GM13977 (cell line): Measurements from ENCODE around the gene LDLRAD2.

Source experiments
- DNase-seq: peaks from one replicate; pipeline ENCODE4 v3.0.0; 2012; ENCODE audit warnings: low spot score
- in situ Hi-C: fragments of 300-500 bp; cut with MboI; formaldehyde crosslinking; loops from one replicate; pipeline ENCODE4 v1.12.0; 2022; ENCODE audit warnings: low sequenced_read_pairs, low pct_unique_long_range_greater_than_20kb, mixed read lengths, inconsistent platforms; ENCODE audit not compliant: unreplicated experiment
- TF ChIP-seq, protein P1 (sequence below): IDR thresholded peaks from 2 replicates; pipeline ENCODE4 v1.5.1; 2012; ENCODE audit warnings: mild to moderate bottlenecking, control low read depth; ENCODE audit not compliant: insufficient read depth; ENCODE audit errors: extremely low read depth, missing control alignments

The LDLRAD2 gene

DNA sequence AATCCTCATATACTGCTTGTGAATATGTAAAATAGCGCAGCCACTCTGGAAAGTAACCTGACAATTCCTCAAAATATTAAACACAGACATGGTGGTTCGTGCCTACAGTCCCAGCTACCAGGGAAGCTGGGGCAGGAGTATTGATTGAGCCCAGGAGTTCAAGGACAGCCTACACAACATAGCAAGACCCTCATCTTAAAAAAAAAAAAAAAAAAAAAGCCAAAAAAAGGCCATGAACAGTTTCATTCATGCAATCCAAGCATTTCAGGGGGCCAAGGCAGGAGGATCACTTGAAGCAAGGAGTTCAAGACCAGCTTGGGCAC is 33.7 kb upstream of the LDLRAD2 start:
- TF ChIP-seq, protein P1, sequence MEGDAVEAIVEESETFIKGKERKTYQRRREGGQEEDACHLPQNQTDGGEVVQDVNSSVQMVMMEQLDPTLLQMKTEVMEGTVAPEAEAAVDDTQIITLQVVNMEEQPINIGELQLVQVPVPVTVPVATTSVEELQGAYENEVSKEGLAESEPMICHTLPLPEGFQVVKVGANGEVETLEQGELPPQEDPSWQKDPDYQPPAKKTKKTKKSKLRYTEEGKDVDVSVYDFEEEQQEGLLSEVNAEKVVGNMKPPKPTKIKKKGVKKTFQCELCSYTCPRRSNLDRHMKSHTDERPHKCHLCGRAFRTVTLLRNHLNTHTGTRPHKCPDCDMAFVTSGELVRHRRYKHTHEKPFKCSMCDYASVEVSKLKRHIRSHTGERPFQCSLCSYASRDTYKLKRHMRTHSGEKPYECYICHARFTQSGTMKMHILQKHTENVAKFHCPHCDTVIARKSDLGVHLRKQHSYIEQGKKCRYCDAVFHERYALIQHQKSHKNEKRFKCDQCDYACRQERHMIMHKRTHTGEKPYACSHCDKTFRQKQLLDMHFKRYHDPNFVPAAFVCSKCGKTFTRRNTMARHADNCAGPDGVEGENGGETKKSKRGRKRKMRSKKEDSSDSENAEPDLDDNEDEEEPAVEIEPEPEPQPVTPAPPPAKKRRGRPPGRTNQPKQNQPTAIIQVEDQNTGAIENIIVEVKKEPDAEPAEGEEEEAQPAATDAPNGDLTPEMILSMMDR, result no peak
- in situ Hi-C loops, result no loop called here
- DNase-seq, result no peak

DNA sequence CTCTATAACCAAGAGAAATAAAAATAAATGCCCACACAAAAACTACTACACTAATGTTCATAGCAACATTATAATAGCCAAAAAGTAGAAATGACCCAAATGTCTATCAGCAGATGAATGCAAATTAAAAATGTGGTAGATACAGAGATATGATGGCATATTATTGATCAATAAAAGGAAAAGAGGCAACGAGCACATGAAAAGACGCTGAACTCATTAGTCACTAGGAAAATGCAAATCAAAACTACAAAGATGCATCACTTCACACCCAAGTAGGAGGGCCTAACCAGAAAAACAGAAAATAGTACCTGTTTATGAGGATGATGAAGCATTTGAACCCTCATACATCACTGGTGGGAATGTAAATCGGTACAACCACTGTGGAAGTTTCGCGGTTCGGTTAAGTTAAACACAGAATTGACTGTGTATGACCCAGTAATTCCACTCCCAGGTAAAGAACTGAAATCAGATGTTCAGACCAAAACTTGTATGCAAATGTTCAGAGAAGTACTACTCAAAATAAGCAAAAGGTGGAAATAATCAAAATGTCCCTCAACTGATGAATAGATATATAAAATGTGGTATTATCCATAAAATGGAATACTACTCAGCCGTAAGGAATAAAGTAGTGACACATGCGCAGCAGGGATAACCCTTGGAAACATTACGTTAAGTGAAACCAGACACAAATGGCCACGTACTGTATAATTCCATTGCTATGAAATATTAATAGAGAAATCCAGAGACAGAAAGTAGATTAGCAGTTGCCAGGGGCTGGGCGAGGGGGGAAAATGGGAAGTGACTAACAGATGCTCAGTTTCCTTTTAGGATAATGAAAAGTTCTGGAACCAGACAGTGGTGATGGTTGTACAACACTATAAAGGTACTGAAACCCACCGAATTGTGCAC is 32.2 kb upstream of the LDLRAD2 start:
- DNase-seq, result peak; percentile 41
- TF ChIP-seq, protein P1, result no peak
- in situ Hi-C loops, result no loop called here

DNA sequence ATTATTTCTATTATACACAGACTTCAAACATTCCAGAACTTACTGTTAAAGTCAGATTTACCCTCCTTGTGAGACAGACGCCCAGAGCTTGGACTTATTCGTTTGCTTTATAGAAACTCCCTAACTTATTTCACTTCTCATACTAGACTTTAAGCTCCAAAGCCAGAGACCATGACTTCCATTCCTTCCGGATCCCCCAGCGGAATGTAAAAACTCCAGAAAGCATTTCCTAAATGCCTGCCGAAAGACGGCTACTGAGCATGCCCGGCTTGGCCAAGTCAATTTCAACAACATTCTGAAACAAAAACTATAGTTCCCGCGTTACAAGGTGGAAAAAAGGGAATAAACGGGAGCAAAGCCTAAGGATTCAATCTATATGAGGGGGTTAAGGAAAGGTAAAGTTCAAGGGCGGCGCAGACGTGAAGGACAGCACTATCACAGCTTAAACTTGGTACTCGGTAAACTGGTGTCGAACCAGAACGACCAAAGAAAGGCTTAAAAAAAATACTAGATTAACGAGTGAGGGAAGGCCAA is 30.2 kb upstream of the LDLRAD2 start:
- in situ Hi-C loops, result no loop called here
- TF ChIP-seq, protein P1, result no peak
- DNase-seq, result no peak

DNA sequence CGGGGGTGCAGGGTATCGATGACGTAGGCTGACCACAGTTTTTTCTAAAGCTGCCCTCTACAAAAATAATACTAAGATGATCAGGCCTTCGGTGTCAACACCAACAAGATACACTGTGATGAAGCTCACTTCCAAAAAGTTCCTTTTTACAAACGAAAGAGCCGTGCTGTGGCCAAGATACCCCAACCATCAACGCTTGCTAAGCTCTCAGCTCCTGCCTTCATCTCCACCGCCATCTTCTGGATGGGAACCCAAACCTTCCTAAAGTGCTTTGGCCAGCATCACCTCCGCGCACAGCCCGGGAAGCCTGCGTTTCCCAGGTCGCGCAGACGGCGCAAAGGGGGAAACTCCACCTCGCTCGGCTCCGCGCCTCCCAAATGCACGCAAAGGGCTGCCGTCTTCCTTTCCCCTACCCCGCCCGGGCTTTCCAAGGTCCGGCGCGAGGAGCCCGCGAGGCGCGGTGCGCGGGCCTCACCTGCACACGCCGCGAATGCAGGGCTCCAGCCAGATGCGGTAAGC is 29.7 kb upstream of the LDLRAD2 start:
- TF ChIP-seq, protein P1, result peak; percentile 56
- peak; percentile 54 for DNase-seq
- in situ Hi-C loops, result no loop called here

DNA sequence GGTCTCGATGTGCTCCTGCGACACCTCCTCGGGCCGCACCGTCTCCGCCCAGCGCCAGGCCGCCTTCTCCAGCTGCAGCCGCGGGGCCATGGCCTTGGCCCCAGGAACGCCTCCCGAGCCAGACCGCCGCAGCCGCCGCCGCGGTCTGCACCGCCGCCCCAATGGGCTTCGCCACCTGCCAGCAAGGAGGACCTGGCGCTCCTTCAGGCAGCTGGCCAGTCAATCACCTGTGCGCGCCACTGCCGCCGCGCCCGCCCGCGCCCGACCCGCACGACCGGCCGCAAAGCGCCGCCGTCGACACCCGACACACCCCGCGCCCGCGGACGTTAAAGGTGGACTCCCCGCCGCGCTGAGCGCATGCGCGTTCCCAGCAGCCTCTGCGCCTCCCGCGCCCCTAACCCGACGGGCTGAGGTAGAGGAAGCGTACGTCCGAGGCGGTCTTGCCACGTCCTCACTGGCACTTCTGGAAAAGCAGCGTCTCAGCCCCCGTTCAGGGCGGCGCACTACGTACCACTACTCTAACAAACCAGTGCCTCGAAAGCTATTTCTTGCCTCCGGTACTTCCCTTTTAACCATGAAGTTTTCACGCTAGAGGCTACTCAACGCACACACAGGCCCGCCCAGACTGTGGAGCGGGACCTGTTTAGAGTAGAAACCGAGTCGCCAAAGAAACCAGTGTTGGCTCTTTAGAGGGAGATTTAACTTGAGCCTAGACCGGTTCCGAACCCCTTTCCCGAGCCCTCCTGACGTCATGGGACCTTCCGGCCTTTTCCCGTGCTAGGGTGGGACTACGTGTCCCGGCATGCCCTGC is 29.0 kb upstream of the LDLRAD2 start, which contains the start of gene USP48:
Gene USP48 (minus strand): TSS at position 282 of the 811 bp plus-strand sequence. CDS start 192 bp downstream, at position 90.
- DNase-seq, result peak; percentile 91
- TF ChIP-seq, protein P1, result no peak
- in situ Hi-C loops, result no loop called here
